ENCODE data around the gene IGF2.

Gene IGF2

GRCh38 chr11:2139123-2139521 is at the start of gene IGF2:
Gene IGF2 (minus strand): TSS chr11:2139389. CDS start chr11:2135523, 3,866 bp downstream.
- TF ChIP-seq YY1 (IDR thresholded peaks at IDR 0.05; ENCODE audit: insufficient read depth, insufficient read length): no peak
- TF ChIP-seq SUZ12 (IDR thresholded peaks at IDR 0.05; ENCODE audit: extremely low read depth, insufficient read depth, insufficient read length): no peak
- no peak for TF ChIP-seq ZNF274 (IDR thresholded peaks at IDR 0.05; ENCODE audit: low read depth, low read length)
- no peaks in the 10 kb centered on the region for H3K36me3 ChIP-seq (ENCODE audit: insufficient read depth, insufficient read length, low read length)
- DNase-seq (ENCODE audit: low read depth, low spot score): no peak
- H3K9ac ChIP-seq (ENCODE audit: insufficient read length, low read depth): peak within 1 kb of the TSS; percentile 21
- H3K4me3 ChIP-seq (ENCODE audit: insufficient read length, low read depth): peak within 1 kb of the TSS; percentile 15
- peaks cover 80% of the 10 kb centered on the region for H3K27me3 ChIP-seq (ENCODE audit: insufficient read depth, insufficient read length)
- peaks cover 18% of the 10 kb centered on the region for H3K4me1 ChIP-seq (ENCODE audit: insufficient read depth, insufficient read length)
- no peaks in the 10 kb centered on the region for H3K9me3 ChIP-seq (ENCODE audit: insufficient read depth, low read length)

GRCh38 chr11:2188745-2189144 is 49.6 kb upstream of the IGF2 start:
- Histone ChIP-seq H3K9ac (ENCODE audit: insufficient read length, low read depth) (no peak overlapping the region), H3K27me3 (ENCODE audit: insufficient read depth, insufficient read length) (no peaks in the 10 kb centered on the region), H3K9me3 (ENCODE audit: insufficient read depth, low read length) (no peaks in the 10 kb centered on the region), H3K4me1 (ENCODE audit: insufficient read depth, insufficient read length) (peaks cover 10% of the 10 kb centered on the region), H3K36me3 (ENCODE audit: insufficient read depth, insufficient read length, low read length) (no peaks in the 10 kb centered on the region), H3K4me3 (ENCODE audit: insufficient read length, low read depth) (no peak overlapping the region)
- TF ChIP-seq SUZ12 (IDR thresholded peaks at IDR 0.05; ENCODE audit: extremely low read depth, insufficient read depth, insufficient read length) (no peak), ZNF274 (IDR thresholded peaks at IDR 0.05; ENCODE audit: low read depth, low read length) (no peak), YY1 (IDR thresholded peaks at IDR 0.05; ENCODE audit: insufficient read depth, insufficient read length) (no peak)
- DNase-seq (ENCODE audit: low read depth, low spot score): no peak

GRCh38 chr11:2187280-2187707 is 48.1 kb upstream of the IGF2 start:
- Histone ChIP-seq H3K4me1 (ENCODE audit: insufficient read depth, insufficient read length) (peaks cover 5% of the 10 kb centered on the region), H3K4me3 (ENCODE audit: insufficient read length, low read depth) (no peak overlapping the region), H3K9me3 (ENCODE audit: insufficient read depth, low read length) (no peaks in the 10 kb centered on the region), H3K9ac (ENCODE audit: insufficient read length, low read depth) (no peak overlapping the region), H3K27me3 (ENCODE audit: insufficient read depth, insufficient read length) (no peaks in the 10 kb centered on the region), H3K36me3 (ENCODE audit: insufficient read depth, insufficient read length, low read length) (no peaks in the 10 kb centered on the region)
- DNase-seq (ENCODE audit: low read depth, low spot score): no peak
- TF ChIP-seq SUZ12 (IDR thresholded peaks at IDR 0.05; ENCODE audit: extremely low read depth, insufficient read depth, insufficient read length): no peak
- no peak for TF ChIP-seq ZNF274 (IDR thresholded peaks at IDR 0.05; ENCODE audit: low read depth, low read length)
- no peak for TF ChIP-seq YY1 (IDR thresholded peaks at IDR 0.05; ENCODE audit: insufficient read depth, insufficient read length)

- no peaks in the 10 kb centered on the region for H3K36me3 ChIP-seq (ENCODE audit: insufficient read depth, insufficient read length, low read length)
- H3K9ac ChIP-seq (ENCODE audit: insufficient read length, low read depth): no peak overlapping the region
- no peaks in the 10 kb centered on the region for H3K27me3 ChIP-seq (ENCODE audit: insufficient read depth, insufficient read length)
- no peak overlapping the region for H3K4me3 ChIP-seq (ENCODE audit: insufficient read length, low read depth)
- TF ChIP-seq YY1 (IDR thresholded peaks at IDR 0.05; ENCODE audit: insufficient read depth, insufficient read length) (no peak), SUZ12 (IDR thresholded peaks at IDR 0.05; ENCODE audit: extremely low read depth, insufficient read depth, insufficient read length) (no peak), ZNF274 (IDR thresholded peaks at IDR 0.05; ENCODE audit: low read depth, low read length) (no peak)
- peak; percentile 59 for DNase-seq (ENCODE audit: low read depth, low spot score)
- no peaks in the 10 kb centered on the region for H3K9me3 ChIP-seq (ENCODE audit: insufficient read depth, low read length)
- H3K4me1 ChIP-seq (ENCODE audit: insufficient read depth, insufficient read length): peaks cover 8% of the 10 kb centered on the region
These were observed 47.6 kb upstream of the IGF2 start for GRCh38 chr11:2186669-2187279.

- peaks cover 11% of the 10 kb centered on the region for H3K4me1 ChIP-seq (ENCODE audit: insufficient read depth, insufficient read length)
- H3K9me3 ChIP-seq (ENCODE audit: insufficient read depth, low read length): no peaks in the 10 kb centered on the region
- DNase-seq (ENCODE audit: low read depth, low spot score): no peak
- TF ChIP-seq ZNF274 (IDR thresholded peaks at IDR 0.05; ENCODE audit: low read depth, low read length) (no peak), YY1 (IDR thresholded peaks at IDR 0.05; ENCODE audit: insufficient read depth, insufficient read length) (no peak), SUZ12 (IDR thresholded peaks at IDR 0.05; ENCODE audit: extremely low read depth, insufficient read depth, insufficient read length) (no peak)
- no peaks in the 10 kb centered on the region for H3K36me3 ChIP-seq (ENCODE audit: insufficient read depth, insufficient read length, low read length)
- H3K27me3 ChIP-seq (ENCODE audit: insufficient read depth, insufficient read length): no peaks in the 10 kb centered on the region
- no peak overlapping the region for H3K9ac ChIP-seq (ENCODE audit: insufficient read length, low read depth)
- H3K4me3 ChIP-seq (ENCODE audit: insufficient read length, low read depth): no peak overlapping the region
These were observed 46.3 kb upstream of the IGF2 start for GRCh38 chr11:2185324-2186085.

GRCh38 chr11:2182692-2183474 is 43.7 kb upstream of the IGF2 start:
- Histone ChIP-seq H3K27me3 (ENCODE audit: insufficient read depth, insufficient read length) (no peaks in the 10 kb centered on the region), H3K36me3 (ENCODE audit: insufficient read depth, insufficient read length, low read length) (no peaks in the 10 kb centered on the region), H3K4me1 (ENCODE audit: insufficient read depth, insufficient read length) (peaks cover 25% of the 10 kb centered on the region)

More at GRCh38 chr11:2182692-2183474, 43.7 kb upstream of the IGF2 start:
- H3K9me3 ChIP-seq (ENCODE audit: insufficient read depth, low read length): no peaks in the 10 kb centered on the region
- TF ChIP-seq YY1 (IDR thresholded peaks at IDR 0.05; ENCODE audit: insufficient read depth, insufficient read length) (no peak), ZNF274 (IDR thresholded peaks at IDR 0.05; ENCODE audit: low read depth, low read length) (no peak), SUZ12 (IDR thresholded peaks at IDR 0.05; ENCODE audit: extremely low read depth, insufficient read depth, insufficient read length) (no peak)
- H3K4me3 ChIP-seq (ENCODE audit: insufficient read length, low read depth): no peak overlapping the region
- H3K9ac ChIP-seq (ENCODE audit: insufficient read length, low read depth): no peak overlapping the region
- no peak for DNase-seq (ENCODE audit: low read depth, low spot score)
